HCT116 (cell line): ENCODE results near the gene NXN.

Experiments used
- CTCF ChIP-seq, 3 experiments: fragments of 200-600 bp in 1 of 3; sonication (generic) in 1 of 3; IDR thresholded peaks in 2 of 3; conservative IDR thresholded peaks in 1 of 3; 2 replicates each; pipeline ENCODE4 v1.5.1; 2012 to 2017; ENCODE audit warnings: low read depth in 2 of 3, low read length in 2 of 3, antibody characterized with exemption in 1 of 3, borderline replicate concordance in 1 of 3, control low read depth in 1 of 3, mild to moderate bottlenecking in 1 of 3, mixed read lengths in 1 of 3, mixed run types in 1 of 3, moderate library complexity in 1 of 3; ENCODE audit not compliant: insufficient read depth in 1 of 3
- EGR1 ChIP-seq: IDR thresholded peaks from 2 replicates; pipeline ENCODE4 v1.6.1; 2012; ENCODE audit warnings: low read depth
- ELF1 ChIP-seq: IDR thresholded peaks from 2 replicates; pipeline ENCODE4 v1.6.1; 2012; ENCODE audit warnings: low read depth, borderline replicate concordance
- EZH2 ChIP-seq: fragments of 200-600 bp; sonication (generic); IDR thresholded peaks from 2 replicates; pipeline ENCODE4 v1.6.1; 2017; ENCODE audit warnings: antibody characterized with exemption, mixed run types
- MAX ChIP-seq: IDR thresholded peaks from 2 replicates; pipeline ENCODE4 v1.6.1; 2012
- POLR2A ChIP-seq: IDR thresholded peaks from 2 replicates; pipeline ENCODE4 v1.7.0; 2011; ENCODE audit warnings: borderline replicate concordance; ENCODE audit not compliant: insufficient read depth, insufficient read length; ENCODE audit errors: extremely low read depth
- POLR2AphosphoS5 ChIP-seq: IDR thresholded peaks from 2 replicates; pipeline ENCODE4 v1.6.1; 2011; ENCODE audit warnings: mild to moderate bottlenecking, low read depth, low read length, moderate library complexity
- REST ChIP-seq: IDR thresholded peaks from 2 replicates; pipeline ENCODE4 v1.6.1; 2012; ENCODE audit warnings: low read depth
- SRF ChIP-seq: IDR thresholded peaks from 2 replicates; pipeline ENCODE4 v1.6.1; 2012; ENCODE audit warnings: low read depth
- TCF7L2 ChIP-seq: IDR thresholded peaks from 2 replicates; pipeline ENCODE4 v1.7.0; 2011; ENCODE audit warnings: borderline replicate concordance, inconsistent platforms; ENCODE audit not compliant: insufficient read depth, insufficient read length; ENCODE audit errors: extremely low read depth
- YY1 ChIP-seq: IDR thresholded peaks from 2 replicates; pipeline ENCODE4 v1.6.1; 2011; ENCODE audit warnings: low read length, low read depth, moderate library complexity, mild to moderate bottlenecking; ENCODE audit not compliant: insufficient replicate concordance; ENCODE audit errors: extremely low read depth
- ZBTB33 ChIP-seq: IDR thresholded peaks from 2 replicates; pipeline ENCODE4 v1.6.1; 2011; ENCODE audit warnings: mild to moderate bottlenecking, low read length, moderate library complexity; ENCODE audit not compliant: insufficient replicate concordance; ENCODE audit errors: extremely low read depth

- TF ChIP-seq POLR2A, result no peak
- TF ChIP-seq CTCF (IDR thresholded peaks at IDR 0.05 in 2 of 3, conservative IDR thresholded peaks at IDR 0.05 in 1 of 3; ENCODE audit: borderline replicate concordance in 1 of 3, insufficient read depth in 1 of 3, low read depth in 2 of 3, low read length in 2 of 3), result no peak
- TF ChIP-seq EGR1, result no peak
- TF ChIP-seq ELF1, result no peak
- TF ChIP-seq MAX, result no peak
- no peak for TF ChIP-seq EZH2
- no peak for TF ChIP-seq ZBTB33
- TF ChIP-seq YY1, result no peak
- no peak for TF ChIP-seq REST
- TF ChIP-seq SRF, result no peak
- TF ChIP-seq TCF7L2, result no peak
- TF ChIP-seq POLR2AphosphoS5, result no peak
These were observed 120.3 kb downstream of the NXN start for GRCh38 chr17:859061-859823.
